BLaER1 treated with 17β-estradiol and CSF1 and Interleukin-3, amounts not matched to agents 10 nM and 100 nM (cell line): ENCODE measurements around the gene MAN2A2.

Experiments used
- H3K27ac ChIP-seq, 11 experiments: shearing (Covaris generic); formaldehyde crosslinking; 2 replicates each; pipeline ENCODE4 v1.8.1; 2022
- H3K27me3 ChIP-seq, 11 experiments: shearing (Covaris generic); formaldehyde crosslinking; 2 replicates each; pipeline ENCODE4 v1.8.1; 2022
- H3K36me3 ChIP-seq, 11 experiments: shearing (Covaris generic); formaldehyde crosslinking; 2 replicates each; pipeline ENCODE4 v1.8.1; 2022
- H3K4me1 ChIP-seq, 10 experiments: shearing (Covaris generic); formaldehyde crosslinking; 2 replicates each; pipeline ENCODE4 v1.8.1; 2022
- H3K4me2 ChIP-seq, 11 experiments: shearing (Covaris generic); formaldehyde crosslinking; 2 replicates each; pipeline ENCODE4 v1.8.1; 2022
- H3K4me3 ChIP-seq, 10 experiments: shearing (Covaris generic); formaldehyde crosslinking; 2 replicates each; pipeline ENCODE4 v1.8.1; 2022
- H3K9ac ChIP-seq, 11 experiments: shearing (Covaris generic); formaldehyde crosslinking; 2 replicates each; pipeline ENCODE4 v1.8.1; 2022
- H3K9me3 ChIP-seq, 11 experiments: shearing (Covaris generic); formaldehyde crosslinking; replicated peaks in 1 of 11; 2 replicates each; pipeline ENCODE4 v1.8.1; 2022
- H4K20me1 ChIP-seq, 11 experiments: shearing (Covaris generic); formaldehyde crosslinking; 2 replicates each; pipeline ENCODE4 v1.8.1; 2022
- Cebpa-rat ChIP-seq, 11 experiments: shearing (Covaris generic); IDR thresholded peaks; 2 replicates each; pipeline ENCODE4 v1.8.1; 2022

MAN2A2 gene

GRCh38 chr15:90953947-90954711 is 51.0 kb downstream of the MAN2A2 start:
- peak overlapping the region in 9 of 10 experiments; percentile 66 to 81 (median 76); a peak in 12 of 20 replicates for H3K4me3 ChIP-seq
- H3K9me3 ChIP-seq = no peaks in the 10 kb centered on the region
- H3K27me3 ChIP-seq = no peaks in the 10 kb centered on the region
- peaks cover 0 to 26% (median 9%) of the 10 kb centered on the region in 11 experiments; a peak in 11 of 22 replicates for H4K20me1 ChIP-seq
- peak overlapping the region in 9 of 11 experiments; percentile 94 to 99 (median 97); a peak in 16 of 22 replicates for H3K27ac ChIP-seq
- H3K4me1 ChIP-seq = peaks cover 25 to 55% (median 36%) of the 10 kb centered on the region in 10 experiments
- H3K4me2 ChIP-seq = peak overlapping the region; percentile 84 to 97 (median 95); a peak in 21 of 22 replicates
- H3K9ac ChIP-seq = peak overlapping the region in 8 of 11 experiments; percentile 89 to 96 (median 93); a peak in 10 of 22 replicates
- TF ChIP-seq Cebpa-rat (IDR thresholded peaks at IDR 0.05) = no peak
- H3K36me3 ChIP-seq = peaks cover 49 to 66% (median 63%) of the 10 kb centered on the region in 11 experiments

GRCh38 chr15:90954712-90955623 is 51.9 kb downstream of the MAN2A2 start, which contains the start of gene RCCD1:
Gene RCCD1 (plus strand): TSS chr15:90954884. CDS start chr15:90956735, 1,851 bp downstream.
- H3K27ac ChIP-seq = peak within 1 kb of the TSS; percentile 87 to 99 (median 97)
- no peak for TF ChIP-seq Cebpa-rat (IDR thresholded peaks at IDR 0.05)
- H3K4me2 ChIP-seq = peak within 1 kb of the TSS; percentile 84 to 97 (median 95)
- no peaks in the 10 kb centered on the region for H3K27me3 ChIP-seq
- H3K36me3 ChIP-seq = peaks cover 41 to 64% (median 55%) of the 10 kb centered on the region in 11 experiments
- H3K9me3 ChIP-seq = no peaks in the 10 kb centered on the region
- H3K4me1 ChIP-seq = peaks cover 22 to 54% (median 35%) of the 10 kb centered on the region in 10 experiments
- H3K4me3 ChIP-seq = peak within 1 kb of the TSS; percentile 66 to 81 (median 75)
- peaks cover 0 to 26% (median 8%) of the 10 kb centered on the region in 11 experiments; a peak in 11 of 22 replicates for H4K20me1 ChIP-seq
- H3K9ac ChIP-seq = peak within 1 kb of the TSS; percentile 89 to 96 (median 91)

- no peaks in the 10 kb centered on the region for H3K27me3 ChIP-seq
- H3K36me3 ChIP-seq = peaks cover 39 to 64% (median 55%) of the 10 kb centered on the region in 11 experiments
- peak overlapping the region; percentile 84 to 97 (median 95) for H3K4me2 ChIP-seq
- no peaks in the 10 kb centered on the region for H3K9me3 ChIP-seq
- H3K4me3 ChIP-seq = peak overlapping the region; percentile 66 to 81 (median 75)
- no peak for TF ChIP-seq Cebpa-rat (IDR thresholded peaks at IDR 0.05)
- peaks cover 29 to 57% (median 41%) of the 10 kb centered on the region in 10 experiments for H3K4me1 ChIP-seq
- H4K20me1 ChIP-seq = peaks cover 0 to 30% (median 12%) of the 10 kb centered on the region in 11 experiments; a peak in 11 of 22 replicates
- peak overlapping the region in 10 of 11 experiments; percentile 92 to 99 (median 97); a peak in 19 of 22 replicates for H3K27ac ChIP-seq
- peak overlapping the region; percentile 89 to 96 (median 91); a peak in 21 of 22 replicates for H3K9ac ChIP-seq
Measured at GRCh38 chr15:90955624-90956273, 52.6 kb downstream of the MAN2A2 start.

GRCh38 chr15:90956274-90957030 is 53.4 kb downstream of the MAN2A2 start:
- H3K4me2 ChIP-seq = peak overlapping the region; percentile 84 to 97 (median 95)
- H3K4me1 ChIP-seq = peaks cover 29 to 62% (median 48%) of the 10 kb centered on the region in 10 experiments
- H4K20me1 ChIP-seq = peaks cover 0 to 37% (median 13%) of the 10 kb centered on the region in 11 experiments; a peak in 11 of 22 replicates
- peak overlapping the region in 9 of 11 experiments; percentile 94 to 99 (median 97); a peak in 15 of 22 replicates for H3K27ac ChIP-seq
- H3K36me3 ChIP-seq = peaks cover 39 to 64% (median 55%) of the 10 kb centered on the region in 11 experiments
- H3K9ac ChIP-seq = peak overlapping the region; percentile 61 to 96 (median 91); a peak in 21 of 22 replicates
- no peaks in the 10 kb centered on the region for H3K27me3 ChIP-seq
- TF ChIP-seq Cebpa-rat (IDR thresholded peaks at IDR 0.05) = no peak
- H3K4me3 ChIP-seq = peak overlapping the region; percentile 43 to 81 (median 72)
- no peaks in the 10 kb centered on the region for H3K9me3 ChIP-seq

GRCh38 chr15:90957031-90957790 is 54.1 kb downstream of the MAN2A2 start:
- H3K27me3 ChIP-seq = no peaks in the 10 kb centered on the region
- H3K9me3 ChIP-seq = no peaks in the 10 kb centered on the region
- peak overlapping the region; percentile 84 to 97 (median 95); a peak in 19 of 22 replicates for H3K4me2 ChIP-seq
- H3K36me3 ChIP-seq = peaks cover 39 to 64% (median 55%) of the 10 kb centered on the region in 11 experiments
- H4K20me1 ChIP-seq = peaks cover 0 to 40% (median 13%) of the 10 kb centered on the region in 11 experiments; a peak in 11 of 22 replicates
- H3K4me3 ChIP-seq = peak overlapping the region in 8 of 10 experiments; percentile 43 to 81 (median 70); a peak in 10 of 20 replicates
- peaks cover 29 to 63% (median 49%) of the 10 kb centered on the region in 10 experiments for H3K4me1 ChIP-seq
- H3K27ac ChIP-seq = peak overlapping the region in 2 of 11 experiments; percentile 94 to 96; a peak in 2 of 22 replicates
- H3K9ac ChIP-seq = peak overlapping the region in 6 of 11 experiments; percentile 11 to 96 (median 91); a peak in 10 of 22 replicates
- TF ChIP-seq Cebpa-rat (IDR thresholded peaks at IDR 0.05) = no peak

- peaks cover 0 to 40% (median 14%) of the 10 kb centered on the region in 11 experiments; a peak in 11 of 22 replicates for H4K20me1 ChIP-seq
- no peaks in the 10 kb centered on the region for H3K27me3 ChIP-seq
- no peak overlapping the region for H3K27ac ChIP-seq
- peak overlapping the region in 1 of 11 experiments; percentile 25; a peak in 2 of 22 replicates for H3K9ac ChIP-seq
- no peaks in the 10 kb centered on the region for H3K9me3 ChIP-seq
- TF ChIP-seq Cebpa-rat (IDR thresholded peaks at IDR 0.05) = no peak
- no peak overlapping the region for H3K4me3 ChIP-seq
- H3K36me3 ChIP-seq = peaks cover 37 to 64% (median 55%) of the 10 kb centered on the region in 11 experiments
- peak overlapping the region in 3 of 11 experiments; percentile 94 to 96 (median 95); a peak in 2 of 22 replicates for H3K4me2 ChIP-seq
- peaks cover 29 to 63% (median 49%) of the 10 kb centered on the region in 10 experiments for H3K4me1 ChIP-seq
Measured at GRCh38 chr15:90957791-90958190, 54.7 kb downstream of the MAN2A2 start.
